Amygdala (tissue), 56 donors: Measurements from ENCODE around the gene PAX3.

ENCODE experiments used
- DNase-seq, 56 donors: peaks; one replicate each; lab custom pipeline; 2025; lab: John Stamatoyannopoulos, UW

The PAX3 gene

DNA sequence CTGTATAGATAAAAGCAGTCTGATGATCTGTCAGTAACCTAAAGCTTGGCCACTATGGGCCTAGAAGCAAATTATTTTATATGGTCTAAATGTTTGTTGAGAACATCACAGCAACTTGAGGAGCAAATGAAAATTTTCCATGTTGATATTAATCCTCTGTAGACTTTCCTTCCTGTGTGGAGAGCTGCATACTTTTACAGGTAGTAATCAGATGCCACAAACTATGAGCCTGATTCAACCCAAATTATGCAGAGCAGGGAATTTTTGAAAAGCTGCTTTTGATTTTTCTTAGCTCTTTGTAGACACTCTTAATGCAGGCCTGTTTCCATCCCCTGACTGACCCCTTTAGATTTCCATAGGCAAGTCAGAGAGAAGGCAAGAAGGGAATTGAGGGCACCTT, 17.3 kb downstream of the PAX3 start:
- DNase-seq, result no peak

DNA sequence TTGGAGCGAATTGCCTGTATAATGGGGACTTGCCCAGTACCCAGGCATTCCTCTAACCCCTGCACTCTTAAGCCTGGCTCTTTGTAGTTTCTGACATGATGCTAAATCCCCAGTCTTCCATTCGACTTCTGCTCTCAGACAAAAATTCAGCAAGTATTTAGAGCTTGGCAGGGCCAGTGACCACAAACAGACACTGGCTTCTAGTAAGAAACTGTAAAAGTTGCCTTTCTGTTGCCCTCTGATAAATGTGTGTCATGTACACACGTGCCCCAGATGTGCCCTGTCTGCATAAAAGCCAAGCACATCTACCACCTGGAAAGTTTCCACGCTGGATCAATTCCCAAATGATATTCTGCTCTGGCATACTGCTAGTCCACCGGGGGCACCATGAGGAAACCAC, 18.0 kb downstream of the PAX3 start:
- DNase-seq, result no peak

DNA sequence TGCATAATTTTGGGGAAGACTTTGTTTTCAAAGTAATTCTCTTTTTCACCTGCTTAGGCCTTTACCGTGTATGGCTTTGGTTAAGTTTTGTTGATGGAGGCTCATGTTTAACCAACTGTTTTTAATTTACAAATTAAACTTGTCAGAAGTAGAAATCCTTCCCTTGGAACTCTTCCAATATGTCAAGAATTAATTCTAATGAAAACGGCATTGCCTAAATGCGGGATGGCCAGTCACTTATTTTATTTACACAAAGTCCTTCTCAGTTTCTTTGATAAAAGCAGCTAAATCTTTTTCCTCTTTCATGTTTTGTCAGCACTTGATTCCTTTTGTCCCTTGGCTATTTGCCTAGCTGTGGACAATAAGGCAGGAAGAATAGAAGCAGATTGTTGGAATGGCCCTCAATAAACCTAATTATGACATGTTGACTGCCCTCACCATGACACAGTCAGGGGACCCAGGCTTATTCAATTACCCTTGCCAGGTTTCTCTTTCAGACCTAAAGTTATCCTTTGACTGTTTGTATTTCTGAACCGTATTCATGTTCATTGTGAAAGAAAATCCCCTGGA, 26.3 kb downstream of the PAX3 start:
- DNase-seq, result no peak

DNA sequence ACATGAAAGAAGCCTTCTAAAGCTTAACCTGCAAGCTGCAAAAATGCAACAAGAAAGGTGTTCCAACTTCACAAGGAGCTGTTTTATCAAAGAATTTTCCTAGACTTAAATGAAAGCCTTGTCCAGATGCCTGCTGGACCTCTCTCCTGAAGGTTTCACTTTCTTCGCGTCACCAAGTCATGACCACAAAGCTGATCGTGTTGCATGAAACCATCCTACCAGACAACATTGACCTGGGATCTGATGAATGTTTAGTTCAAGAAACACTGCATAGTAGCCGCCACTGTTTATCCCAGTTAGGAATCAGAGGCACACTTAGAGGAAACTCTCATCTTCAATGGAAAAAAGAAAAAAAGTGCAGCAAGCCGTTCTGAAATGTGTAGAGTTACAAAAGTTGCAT, 26.9 kb downstream of the PAX3 start:
- DNase-seq, result no peak

DNA sequence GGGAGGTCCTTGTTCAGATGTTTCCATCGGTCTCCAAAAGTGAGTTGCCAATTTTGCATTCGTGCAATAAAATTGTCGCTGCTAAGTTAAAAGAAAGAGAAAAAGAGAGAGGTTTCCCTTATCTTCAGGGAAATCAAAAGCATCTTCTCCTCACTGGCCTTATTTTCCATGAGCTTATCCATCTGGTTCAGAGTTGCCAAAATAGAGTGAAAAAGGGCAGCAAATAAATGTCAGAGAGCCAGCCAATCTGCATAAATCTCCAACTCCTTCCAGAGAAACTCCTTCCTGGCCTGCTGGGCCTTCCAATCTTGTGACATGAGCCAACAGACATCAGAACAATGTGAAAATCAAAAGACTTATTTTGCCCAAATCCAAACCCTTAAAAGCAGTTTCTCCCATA, 28.4 kb downstream of the PAX3 start:
- no peak for DNase-seq

DNA sequence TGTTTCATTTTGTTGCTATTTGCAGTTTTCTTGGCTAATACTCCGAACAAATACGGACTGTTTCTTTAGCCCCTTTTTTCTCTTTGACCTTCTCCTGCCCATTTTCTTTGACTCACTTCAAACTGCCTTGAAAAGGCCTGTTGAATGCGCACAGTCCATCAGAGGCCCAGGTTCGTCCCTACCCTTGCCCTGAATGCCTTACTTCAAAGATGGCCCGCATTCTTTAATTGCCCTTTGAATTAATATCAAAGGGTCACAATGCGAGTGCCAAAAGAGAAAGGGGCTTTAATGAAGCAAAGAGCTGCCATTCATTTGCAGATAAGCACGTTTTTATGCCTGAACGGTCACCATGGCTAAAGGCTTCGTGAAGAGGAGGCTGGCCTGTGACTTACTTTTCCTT, 29.7 kb downstream of the PAX3 start:
- no peak for DNase-seq

DNA sequence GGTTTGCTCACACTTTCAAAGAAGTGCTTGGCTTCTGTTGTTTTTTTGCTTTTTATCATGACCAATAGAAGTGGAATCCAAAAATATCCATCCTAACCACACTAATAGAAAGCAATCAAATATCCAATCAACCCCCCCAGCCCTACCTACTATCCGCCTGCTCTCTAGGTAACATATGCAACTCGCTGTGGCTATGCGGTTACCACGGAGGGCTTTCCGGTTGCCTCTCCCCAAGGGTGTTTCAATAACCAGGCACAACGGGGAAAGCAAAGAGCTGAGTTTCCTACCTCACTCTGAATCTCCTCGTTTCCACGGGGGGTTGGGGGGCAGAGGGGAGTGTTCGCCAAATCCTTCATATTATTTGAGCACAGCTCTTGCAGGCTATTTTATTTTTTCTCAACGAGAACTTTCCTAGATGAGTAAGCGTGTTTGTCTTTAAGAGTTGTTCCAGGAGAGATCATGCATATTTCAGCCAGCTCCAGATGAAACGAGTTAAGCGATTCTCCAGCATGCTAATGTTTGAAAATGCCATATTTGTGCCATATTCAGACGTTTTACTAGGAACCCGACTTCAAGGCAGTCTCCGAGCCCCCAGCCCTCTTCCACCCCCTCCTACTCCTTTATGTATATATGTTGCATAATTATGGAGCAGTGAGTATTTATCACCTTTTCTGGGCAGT, 30.3 kb downstream of the PAX3 start:
- no peak for DNase-seq

DNA sequence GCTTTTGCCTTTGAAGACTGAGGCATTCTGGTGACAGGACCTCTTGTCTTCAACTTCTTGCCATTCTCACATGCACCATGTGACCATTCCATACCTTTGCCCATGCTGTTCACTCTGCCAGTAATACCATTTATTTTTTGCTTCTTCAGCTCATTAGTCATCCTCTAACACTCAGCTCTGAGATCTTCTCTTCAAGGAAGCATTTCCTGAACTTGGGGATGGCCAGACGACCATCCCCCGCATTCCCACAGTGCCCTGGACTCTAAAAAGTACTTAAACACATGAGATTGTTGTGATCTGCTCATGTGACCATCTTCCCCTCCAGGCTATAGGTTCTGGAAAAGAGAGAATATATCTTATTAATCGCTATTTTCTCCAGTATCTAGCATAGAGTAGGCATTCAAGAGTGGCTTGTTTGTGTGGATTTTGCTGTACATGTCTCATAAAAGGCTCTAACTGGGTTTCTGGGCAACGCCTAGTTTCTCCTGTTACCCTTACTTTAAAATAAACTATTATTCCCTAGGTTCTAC, 33.9 kb downstream of the PAX3 start:
- DNase-seq, result no peak

DNA sequence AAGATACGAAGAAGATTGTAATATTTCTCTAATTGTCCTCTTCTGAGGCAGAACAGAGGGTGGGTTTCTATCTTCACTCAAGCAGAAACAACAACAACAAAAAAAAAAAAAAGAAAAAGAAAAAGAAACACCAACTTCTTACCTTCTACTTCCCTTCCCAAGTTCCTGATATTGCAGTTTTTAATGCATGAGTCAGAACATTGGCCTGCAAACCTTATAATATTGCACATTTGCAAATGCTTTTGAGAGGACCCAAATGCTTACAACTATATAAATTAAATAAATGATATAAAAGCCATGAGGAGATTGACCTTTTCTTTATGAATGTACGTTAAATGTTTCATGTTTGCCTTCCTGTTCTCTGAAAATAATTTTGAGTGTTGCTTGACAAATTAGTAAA, 37.3 kb downstream of the PAX3 start:
- DNase-seq, result no peak

DNA sequence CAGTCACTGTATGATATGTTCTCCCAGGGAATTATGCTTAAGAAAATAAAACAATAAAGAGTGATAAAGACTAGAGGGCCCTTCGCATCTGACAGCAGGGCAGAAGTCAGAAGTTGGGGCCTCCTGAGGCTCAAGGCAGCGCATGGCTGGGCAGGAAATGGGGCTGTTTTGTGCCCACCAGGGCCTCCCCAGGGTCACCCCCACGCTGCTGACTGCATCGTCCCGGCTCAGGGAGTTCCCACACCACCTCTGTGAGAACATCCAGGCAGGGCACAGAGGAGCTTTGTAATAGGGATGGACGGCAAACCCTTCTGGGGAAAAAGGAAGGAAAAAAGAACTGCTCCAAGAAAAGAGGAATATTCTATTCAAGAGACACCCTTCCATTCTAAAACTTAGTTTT, 41.2 kb downstream of the PAX3 start:
- DNase-seq, result no peak

DNA sequence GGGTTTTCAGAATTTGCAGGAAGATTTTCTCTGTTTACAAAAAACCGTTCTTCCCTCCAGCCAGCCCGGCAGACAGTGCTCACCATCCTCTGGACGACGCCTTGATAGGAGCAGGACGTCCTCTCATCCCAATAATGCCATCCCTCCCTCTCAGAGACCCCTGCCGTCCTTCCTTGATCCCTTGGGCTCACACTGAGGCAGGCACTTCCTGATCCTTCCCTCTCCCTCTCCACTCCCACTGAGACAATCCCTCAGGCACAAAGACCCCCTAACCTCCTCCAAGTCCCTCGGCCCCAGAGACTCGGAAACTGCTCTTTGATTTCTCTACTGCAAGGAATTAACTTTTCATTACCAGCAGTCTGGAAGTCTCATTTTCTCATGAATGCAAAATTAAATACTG, 42.5 kb downstream of the PAX3 start:
- no peak for DNase-seq

DNA sequence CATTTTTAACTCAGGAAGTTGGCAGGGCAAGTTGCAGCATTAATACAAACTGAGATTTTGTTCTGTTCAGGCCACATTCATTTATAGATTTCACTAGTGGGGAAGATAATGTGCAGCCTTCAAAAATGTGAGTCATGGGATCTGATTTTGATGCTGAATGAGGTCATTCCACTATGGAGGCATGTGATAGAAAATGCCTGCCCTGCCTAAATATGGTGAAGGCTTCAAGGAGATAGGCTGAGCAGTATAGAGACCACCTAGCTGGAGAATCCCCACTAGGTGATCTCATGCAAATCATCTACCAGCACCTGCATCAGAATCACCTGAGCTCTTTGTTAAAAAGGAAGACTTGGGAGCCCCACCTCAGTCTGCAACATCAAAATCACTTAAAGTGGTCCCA, 43.7 kb downstream of the PAX3 start:
- DNase-seq, result no peak

DNA sequence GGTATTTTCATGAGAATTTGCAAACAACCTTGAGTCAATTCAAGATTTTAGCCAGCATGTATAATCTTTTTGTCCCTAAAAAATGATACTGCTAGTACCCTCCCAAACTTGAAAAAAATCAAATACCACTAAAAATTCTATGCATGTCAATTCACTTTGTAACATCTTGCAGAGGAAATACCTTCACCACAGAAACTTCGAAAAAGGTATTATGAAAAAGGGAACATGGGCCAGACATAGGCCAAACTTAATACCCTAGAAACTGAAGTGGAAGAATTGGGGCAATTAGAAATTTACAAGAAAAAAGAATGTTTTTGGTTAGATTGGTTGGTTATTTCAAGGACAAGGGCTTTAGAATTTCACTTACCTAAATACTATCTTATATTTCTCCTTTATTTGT, 48.5 kb downstream of the PAX3 start:
- no peak for DNase-seq

DNA sequence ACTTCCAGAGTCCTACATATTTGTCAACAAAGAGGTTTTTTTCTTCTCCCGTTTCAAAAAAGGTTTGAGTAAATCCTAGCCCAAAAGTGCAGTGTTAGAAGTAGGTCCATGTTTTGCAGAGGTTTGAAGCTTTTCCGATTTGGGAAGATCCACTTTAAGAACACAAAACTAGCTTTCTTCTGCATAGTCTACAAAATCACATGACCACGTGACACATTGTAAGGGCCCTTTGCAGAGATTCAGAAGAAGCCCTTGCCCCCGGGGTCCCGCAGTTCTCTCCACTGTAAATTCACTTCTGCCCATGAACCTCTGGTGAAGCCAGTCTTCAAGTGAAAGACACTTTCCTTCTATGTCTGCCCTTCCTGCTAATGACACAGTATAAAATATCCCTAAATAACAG, 49.4 kb downstream of the PAX3 start:
- no peak for DNase-seq

DNA sequence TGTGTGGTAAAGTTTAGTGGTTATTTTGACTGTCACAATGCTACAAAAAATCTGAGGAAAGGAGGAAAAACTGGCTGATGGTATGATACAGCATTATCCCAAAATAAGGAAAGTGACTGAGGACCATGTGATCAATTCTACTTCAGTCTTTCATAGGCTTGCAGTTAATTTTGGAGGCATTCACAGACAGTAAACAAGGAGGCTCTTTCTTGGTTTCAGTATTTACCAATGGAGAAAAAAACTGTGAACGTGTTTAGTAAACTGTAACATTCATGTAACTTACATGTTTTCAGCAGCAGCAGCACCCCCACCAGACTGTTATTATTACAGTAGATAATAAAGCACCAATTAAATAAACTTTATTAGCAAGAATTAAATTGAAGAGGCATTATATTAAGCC, 50.0 kb downstream of the PAX3 start:
- no peak for DNase-seq

DNA sequence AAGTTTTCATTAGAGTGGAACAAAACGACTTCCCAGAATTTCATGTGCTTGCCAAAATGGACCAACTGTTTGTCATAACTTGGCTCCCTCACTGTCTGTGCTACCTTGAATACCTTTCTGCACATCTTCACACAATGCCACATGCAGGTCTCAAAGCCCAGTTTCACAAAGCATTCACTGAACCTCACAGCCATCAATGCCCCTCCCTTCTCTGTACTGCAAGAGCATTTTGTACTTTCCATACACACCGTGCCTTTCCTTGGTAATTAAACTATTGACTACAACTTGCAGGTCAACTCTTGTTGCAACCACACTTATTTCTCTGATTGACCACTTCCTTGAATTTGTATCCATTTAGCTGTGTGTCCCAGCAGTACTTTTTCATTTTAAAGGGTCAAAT, 50.5 kb downstream of the PAX3 start:
- DNase-seq, result no peak

DNA sequence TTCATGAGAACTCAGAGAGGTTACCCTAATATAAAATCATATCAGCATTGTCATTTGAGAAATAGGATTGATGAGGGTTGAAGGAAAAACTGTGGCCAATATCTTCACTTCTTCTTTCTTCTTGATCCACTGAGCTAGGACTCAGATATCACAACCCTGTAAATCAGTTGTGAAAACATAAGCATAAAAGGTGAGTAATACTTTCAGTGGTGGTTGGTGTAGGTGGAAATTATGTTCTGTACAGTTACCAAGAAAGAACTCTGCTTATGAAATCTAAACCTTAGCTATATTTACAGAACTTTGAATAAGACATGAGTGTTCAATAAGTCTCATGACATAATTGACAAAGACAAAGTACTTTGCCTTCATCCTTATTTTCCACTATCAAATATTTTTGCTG, 56.3 kb downstream of the PAX3 start:
- DNase-seq, result no peak

DNA sequence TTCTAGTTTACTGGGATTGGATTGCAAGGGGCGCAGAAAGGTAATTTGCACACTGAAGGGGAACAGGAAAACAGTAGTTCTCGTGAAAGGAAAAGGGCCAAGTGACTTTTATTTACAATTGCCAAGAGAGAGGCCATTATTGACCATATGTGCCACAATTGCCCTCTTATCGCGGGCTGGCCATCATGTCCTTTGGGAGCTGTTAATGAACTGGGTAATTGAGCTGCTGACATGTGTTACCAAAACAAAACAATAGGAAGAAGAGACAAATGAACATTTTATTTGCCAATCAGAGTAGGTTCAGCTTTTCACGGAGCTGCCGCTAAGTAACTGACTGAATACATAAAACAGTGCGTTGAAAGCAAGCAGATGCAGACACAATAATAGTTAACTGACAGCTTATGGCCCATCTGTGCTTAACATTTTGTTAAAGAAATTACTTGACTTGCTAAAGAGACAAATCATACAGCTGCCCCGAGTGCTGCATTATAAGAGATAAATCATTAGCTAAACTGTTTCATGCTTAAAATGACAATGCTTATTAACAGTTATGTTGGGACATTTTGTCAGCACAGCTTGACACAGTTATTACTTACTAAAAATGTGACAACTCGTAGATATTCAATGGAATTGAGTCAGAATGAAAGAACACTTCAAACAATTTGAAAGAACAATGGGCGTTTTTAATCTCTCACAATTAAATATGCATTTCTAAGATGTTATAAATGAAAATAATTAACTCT, 57.5 kb downstream of the PAX3 start:
- DNase-seq, result no peak

DNA sequence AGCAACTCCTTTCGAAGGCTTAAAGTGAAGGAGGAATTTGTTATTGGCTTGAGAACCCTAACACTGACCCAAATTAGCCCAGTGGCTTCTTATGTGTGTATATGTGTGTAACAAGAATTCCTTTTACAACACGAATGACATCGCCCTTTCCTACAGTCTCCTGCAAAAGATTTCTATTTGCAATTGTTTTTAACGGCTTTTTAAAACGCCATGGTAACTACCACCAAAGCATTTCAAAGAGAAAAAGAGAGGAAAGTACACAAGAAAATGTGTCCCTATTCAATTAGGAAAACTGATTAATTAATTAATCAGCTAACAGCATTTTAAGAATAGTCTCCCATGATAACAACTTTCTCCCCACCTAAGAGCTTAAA, 58.1 kb downstream of the PAX3 start:
- DNase-seq, result no peak

DNA sequence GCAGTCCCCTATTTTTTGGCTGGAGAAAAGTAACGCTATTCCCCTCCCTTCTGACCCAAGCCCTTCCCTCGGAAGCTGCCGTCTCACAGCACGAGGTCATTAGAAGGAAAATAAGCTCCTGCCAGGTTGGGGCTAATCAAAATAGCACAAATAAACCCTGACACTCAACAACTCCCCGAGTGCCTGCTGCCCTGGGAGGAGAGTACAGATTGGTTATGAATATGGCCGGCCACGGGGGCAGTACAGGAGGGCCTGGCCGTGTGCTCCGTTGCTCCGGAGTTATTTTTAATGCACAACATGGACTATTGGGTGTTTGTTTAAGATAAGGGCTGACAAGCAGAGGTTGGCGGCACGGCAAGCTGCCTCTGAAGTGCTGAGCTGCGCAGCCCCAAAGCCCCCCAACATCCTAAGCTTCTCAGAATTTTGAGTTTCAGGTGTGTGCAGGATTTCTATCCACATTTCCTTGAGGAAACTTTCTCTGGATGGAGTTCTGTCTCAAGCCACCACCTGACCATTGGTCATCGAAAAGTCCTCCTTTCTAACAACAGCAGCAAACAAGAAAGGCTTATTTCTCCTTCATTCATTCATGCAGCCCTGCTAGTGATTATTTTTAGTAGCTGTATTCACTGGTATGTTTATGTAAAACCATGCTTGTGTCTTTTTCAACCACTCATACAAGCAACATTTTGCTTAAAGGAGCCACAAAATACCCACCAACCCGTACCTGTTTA, 58.7 kb downstream of the PAX3 start:
- no peak for DNase-seq

DNA sequence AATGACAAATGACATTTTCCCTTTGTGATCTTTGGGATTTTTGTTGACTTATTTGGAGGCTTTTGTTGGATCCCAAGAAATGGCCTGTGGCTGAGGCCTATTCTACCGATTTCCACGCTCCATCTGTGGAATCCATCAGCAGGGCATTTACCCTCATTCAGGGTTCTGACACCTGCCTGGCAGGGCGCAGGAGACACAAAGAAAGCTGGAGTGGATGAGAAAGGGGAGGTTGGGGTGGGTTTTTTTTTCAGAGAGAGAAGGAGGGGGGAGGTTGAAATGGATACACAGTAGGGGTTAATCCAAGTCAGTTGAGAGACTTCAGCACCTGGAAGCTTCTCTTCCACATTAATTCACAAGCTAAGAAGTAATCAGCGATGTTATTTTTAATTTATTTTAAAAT, 59.7 kb downstream of the PAX3 start:
- no peak for DNase-seq
